ENCODE data around the gene MASP1. TPM values are rescaled to one million over a fixed set of nuclear protein-coding genes. Genes with fewer than 3 reads are reported as not detected.

Gene MASP1
- total RNA-seq, 1 donor, result not detected

Other genes with a start within 250 kb of the MASP1 start
- 0.52 TPM for gene RPL39L, start 152.2 kb downstream of the MASP1 start, total RNA-seq
- not detected for gene RTP1, start 94.3 kb downstream of the MASP1 start, total RNA-seq
- 2.2 TPM for gene RTP4, start 76.6 kb upstream of the MASP1 start, total RNA-seq

All from mononuclear cell (primary cell).